ENCODE measurements around the gene BCAS3.

DNA sequence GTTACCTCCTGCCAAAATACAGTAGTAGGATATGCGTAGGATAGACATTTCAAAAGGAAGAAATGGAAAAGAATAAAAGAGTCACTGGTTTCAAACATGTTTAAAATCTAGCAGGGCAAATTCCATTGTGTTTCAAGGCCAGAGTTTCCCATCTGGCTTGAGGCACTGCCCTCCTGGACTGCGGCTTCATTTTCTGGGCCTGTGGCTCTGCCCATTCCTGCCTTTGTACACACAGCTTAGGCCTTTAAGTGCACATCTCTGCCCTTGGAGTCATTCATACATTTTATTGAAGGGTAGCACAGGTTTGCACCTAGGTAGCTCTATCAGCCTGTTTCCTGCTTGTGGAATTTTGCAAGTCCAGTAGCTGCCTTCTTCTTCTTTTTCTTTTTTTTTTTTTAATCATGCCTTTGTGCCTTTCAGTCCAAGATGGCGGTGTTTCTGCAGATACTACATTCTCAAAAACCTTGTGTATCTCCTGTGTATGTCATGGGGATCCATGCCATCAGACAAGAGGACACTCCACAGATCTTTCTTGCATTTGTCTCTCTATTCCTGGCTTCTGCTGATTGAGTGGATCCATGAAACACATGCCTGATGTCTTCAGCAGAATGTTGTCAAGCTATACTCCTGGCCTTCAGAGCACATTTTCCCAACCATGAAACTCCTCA is 282.9 kb downstream of the BCAS3 start:
- TF ChIP-seq CTBP1 (IDR thresholded peaks at IDR 0.05; ENCODE audit: borderline replicate concordance) (no peak), PKNOX1 (IDR thresholded peaks at IDR 0.05) (no peak), SP1 (IDR thresholded peaks at IDR 0.05) (no peak)
